HG03039 (cell line): ENCODE results near the gene MED9.

Source experiments
- ATAC-seq: cut with Tn5 transposase; IDR thresholded peaks from one replicate; pipeline ENCODE4 v1.9.1; 2021; ENCODE audit warnings: mild to moderate bottlenecking, moderate library complexity; ENCODE audit not compliant: unreplicated experiment

Gene MED9

DNA sequence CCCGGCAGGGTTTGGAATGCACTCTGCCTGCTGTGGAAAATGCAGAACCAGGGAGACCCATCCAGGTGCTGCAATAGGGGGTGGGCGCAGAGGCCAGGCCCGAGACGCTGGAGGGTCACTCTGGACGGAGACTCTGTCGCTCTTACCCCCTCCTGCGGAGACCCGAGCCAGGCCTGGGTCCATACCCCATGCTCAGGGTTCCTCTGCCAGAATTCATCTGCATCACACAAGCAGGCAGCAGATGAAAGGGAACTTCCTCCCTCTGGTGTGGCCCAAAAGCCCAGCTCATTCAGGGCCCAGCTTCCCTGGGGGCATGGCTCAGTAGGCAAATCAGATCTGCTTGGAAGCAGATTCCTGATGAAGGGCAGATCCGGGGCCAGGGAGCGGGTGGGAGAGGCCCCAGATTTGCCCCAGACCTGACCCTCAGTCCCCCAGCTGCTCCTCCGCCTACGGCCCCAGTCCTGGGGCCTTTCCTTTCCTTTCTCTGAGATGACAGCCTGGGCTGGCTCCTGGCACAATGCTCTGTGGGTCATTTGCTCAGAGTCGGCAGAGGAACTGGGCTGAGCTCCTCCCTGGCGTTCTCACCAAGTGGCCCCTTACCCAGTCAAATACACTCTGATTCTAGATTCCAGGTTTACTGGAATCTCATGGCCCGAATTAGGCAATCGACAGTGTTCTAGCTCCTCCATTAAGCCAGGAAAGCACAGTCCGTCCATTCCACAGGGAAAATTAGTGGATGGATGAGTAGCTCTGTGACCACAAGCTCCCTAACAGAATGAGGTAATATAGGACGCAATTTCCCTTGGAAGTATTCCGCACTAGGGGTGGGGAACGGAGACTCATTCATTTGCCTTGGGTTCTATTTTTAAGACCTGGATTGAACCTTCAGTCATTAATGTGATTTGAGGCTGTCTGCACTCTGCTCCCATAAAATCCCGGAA lies 38.5 kb downstream of the MED9 start:
- ATAC-seq, result no peak

DNA sequence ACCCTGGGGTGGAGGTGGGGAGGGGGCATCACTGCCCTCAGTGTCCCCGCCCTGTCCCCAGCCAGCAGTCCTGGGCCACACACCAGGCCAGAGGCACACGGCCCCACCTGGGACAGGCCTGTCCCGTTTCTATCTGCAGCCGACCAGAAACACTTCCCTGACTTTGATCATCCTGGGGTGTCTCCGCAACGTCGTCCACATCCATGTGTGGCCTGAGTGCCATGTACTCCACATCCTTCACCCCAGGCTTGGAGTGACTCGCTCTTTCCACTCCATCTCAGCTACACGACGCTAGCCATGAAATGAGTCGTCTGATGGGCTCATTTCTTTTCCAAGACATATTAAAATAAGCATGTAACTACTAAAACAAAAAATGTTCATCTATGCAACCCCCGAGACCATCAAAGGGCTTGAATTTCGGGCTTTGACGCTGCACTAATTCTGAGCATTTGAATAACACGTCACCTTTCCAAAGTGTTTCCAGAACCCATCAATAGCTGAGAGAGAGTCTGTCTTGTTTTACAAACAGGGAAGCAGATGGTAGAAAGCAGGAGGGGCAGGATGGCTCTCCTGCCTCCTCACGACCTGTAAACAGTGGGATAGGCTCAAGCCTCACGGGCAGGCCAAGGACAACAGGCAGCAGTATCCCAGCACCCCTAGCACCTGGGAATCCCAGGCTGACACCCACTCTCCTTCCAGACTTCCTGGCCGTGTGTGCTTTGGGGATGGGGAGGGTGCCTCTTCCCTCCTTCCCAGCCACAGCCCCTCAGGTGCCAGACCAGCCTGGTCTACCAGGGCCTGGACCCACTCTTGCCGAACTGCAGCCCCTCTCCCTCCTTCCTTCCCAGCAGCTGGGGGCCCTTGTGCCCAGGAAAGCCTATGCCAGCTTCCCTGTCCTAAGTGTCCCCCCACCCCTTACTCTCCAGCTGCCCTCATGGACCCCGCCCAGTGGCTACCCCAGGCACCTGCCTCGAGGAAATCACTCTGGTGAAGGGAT lies 39.4 kb downstream of the MED9 start:
- ATAC-seq, result no peak

DNA sequence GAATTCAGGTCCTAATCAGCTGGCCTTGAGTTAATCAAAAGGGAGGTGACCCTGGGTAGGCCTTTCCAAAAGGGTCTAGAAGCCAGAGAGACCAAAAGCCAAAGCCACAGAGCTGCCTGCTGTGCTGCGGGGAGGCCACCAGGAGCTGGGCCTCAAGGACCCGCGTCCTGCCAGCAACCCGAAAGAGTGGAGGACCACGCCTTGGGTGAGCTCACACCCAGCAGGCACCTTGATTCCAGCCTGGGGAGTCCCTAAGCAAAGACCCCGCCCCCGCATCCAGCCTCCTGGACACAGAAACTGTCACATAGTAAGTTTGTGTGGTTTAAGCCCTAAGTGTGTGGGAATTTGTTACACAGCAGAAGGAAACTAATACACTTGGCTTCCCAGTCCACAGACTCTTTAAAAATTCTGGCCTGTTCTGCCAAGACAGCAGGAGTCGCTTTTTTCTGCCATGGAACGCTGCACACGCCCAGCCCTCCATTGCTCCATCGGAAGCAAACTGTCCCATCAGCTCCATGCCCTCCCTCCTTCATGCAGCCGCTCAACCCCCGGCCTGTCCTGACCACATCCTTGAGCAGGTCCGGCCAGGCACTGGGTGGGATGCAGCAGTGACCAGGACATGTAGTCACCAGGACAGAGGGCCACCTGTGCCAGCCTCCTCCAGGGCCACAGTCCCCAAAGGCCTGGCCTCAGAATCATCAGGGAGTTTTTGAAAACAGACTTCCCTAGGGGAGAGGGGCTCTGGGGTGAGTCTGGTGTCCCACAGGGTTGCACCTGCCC lies 40.3 kb downstream of the MED9 start:
- ATAC-seq, result no peak

DNA sequence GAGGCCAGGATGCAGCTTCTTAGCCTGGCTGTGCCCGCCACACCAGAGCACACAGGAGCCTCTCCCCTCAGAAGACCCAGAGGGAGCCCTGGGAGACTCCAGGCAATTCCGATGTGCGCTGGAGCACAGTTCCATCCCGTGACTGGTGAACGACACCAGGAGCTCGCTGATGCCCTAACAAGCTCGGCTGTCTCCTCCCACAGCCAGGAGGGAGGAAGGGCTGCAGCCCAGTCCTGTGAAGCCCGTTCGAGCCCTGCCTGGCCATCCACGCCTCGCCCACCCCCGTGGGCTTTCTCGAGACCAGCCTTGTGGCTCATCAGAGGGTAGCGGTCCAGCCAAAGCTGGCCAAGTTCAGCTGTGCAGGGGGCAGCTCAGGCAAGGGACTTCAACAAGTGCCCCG lies 41.2 kb downstream of the MED9 start:
- no peak for ATAC-seq

DNA sequence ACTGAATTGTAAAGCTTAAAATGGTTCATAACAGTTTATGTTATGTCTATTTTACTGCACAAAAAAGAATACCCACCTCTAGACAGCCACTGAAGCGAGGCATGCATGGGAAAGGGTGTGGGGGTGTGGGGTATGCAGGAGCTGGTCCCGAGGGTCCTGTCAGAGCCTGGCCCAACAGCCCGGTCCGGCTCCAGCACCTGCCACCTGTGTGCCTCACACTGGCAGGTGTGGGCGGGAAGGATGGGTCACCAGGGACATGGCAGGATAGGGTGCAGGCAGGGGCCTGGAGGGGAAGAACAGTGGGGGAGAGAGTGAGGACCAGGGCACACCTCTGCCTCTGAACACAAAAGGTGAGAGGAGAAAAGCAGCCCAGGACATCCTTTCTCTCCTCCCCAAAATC lies 42.2 kb downstream of the MED9 start:
- ATAC-seq, result no peak

DNA sequence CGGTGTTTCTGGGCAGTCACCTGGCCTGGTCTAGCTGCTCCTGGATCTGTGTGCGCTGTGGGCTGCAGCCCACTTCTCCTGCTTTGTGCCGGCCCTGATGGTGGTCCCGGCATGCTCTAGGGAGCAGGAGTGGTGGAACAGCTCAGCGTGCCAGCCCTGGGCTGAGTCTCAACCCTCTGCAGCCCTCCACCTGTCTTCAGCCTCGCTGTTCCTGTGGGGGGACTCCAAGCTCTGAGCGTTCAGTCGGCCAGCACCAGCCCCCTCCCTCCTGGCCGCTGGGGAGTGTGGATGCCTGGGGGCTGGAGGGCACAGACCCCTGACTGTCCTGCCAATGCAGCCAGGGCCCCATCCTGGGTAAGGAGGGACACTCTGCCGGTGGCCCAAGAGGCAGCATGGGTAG lies 43.1 kb downstream of the MED9 start:
- no peak for ATAC-seq

DNA sequence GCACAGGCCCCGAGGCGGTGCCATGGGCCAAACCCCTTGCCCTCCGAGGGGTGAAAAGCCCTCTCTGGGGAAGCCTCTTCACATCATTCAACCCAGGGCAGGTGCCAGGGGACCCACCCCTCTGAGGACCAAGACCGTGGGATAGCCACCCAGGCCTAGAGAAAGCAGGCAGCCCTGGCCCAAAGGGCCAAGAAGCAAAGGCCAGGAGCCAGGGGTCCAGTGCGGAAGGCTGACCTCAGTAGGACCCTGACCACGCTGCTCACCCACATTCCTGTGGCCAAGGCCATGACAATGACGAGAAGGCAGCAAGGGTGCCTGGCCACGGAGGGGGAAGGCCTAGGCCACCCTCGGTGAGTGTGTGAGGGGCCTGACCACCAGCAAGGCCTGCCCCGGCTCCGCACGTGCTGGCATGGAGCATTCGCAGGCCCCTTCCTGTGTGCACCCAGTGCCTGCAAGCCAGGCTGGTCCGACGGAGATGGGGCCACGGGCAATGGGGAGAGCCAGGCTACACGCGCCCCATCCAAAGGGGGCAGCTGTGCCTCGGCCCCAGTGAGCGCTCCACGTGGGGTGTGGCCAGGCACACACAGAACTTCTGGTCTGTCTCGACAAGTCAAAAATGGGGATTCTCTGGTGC lies 43.9 kb downstream of the MED9 start:
- no peak for ATAC-seq

DNA sequence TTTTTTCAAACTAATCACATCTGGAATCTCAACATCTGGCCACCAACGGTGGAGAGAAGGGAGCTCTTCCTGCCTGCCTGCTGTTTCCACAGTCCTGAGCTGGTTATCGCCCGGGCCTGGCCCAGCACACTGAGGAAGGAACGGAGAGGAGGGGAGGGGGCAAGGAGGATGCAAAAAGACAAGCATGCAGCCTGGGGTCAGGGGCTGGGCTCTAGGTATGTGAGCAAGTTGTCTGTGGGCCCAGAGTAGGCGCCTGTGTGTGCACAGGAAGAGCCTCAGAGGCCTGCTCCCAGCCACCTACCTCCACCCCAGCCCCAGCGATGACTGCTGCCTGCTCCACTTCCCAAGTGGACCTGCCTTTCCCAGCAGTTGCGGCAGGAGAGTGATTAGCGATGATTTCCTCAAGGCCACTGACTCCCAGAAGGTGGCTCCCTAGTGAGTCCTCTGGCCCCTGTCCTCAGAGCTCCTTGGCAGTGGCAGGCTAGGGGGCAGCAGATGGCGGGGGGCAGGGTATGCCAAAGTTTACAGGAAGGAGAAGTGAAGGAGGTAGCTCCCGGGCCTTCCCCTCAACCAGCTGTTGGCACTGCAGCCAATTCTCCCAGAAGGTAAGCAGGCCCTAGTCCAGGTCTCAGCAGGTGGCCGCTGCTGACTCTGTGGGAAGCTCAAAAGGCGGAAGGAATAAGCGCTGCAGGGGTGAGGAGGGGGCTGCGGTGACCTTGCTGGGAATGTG lies 46.4 kb downstream of the MED9 start:
- no peak for ATAC-seq

DNA sequence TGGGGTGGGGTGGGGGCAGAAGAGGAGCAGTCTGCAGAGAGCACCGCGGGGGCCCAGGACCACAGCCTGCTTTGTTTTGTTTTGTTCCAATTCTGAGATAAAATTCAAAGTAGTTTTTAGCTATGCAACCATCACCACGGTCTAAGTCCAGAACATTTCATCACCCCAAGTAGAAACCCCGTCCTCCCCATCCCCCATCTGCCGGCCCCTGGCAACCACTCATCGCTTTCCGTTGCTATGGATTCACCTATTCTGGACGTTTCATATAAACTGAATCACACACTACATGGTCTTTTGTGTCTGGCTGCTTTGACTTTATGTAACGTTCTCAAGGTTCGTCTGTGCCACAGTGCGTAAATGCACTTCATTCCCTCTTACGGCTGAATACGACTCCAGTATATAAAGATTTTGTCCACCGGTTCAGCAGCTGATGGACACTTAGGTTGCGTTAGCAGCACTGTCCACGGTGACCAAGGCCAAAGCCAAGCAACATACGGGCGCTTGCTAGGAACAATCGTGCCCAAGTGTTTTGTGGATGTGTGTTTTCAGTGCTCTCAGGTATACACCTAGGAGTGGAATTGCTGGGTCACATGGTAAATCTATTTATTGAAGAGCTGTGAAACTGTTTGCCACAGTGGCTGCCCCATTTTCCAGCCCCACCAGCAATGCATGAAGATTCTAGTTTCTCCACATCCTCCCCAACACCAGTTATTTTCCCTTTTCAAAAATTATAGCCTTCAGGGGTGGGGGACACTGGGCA lies 47.1 kb downstream of the MED9 start:
- ATAC-seq, result no peak

DNA sequence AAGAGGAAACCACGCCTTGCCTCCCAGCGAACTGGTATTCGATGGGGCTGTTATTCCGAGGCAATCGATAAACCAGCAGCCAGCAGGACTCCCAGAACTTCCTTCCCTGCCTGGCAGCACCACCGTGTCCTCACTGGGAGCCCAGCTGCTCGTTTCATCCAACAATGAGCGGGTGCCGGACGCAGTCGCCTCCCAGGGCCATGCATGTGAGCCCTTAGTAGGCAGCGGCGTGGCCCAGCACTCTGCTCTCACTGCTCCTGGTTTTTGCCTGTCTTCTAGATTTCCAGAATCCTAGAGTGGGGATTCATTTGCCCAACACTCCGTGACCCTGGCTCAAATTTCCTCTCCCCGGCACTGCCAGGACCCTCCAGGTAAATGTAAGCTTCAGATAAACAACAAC lies 48.5 kb downstream of the MED9 start:
- no peak for ATAC-seq

DNA sequence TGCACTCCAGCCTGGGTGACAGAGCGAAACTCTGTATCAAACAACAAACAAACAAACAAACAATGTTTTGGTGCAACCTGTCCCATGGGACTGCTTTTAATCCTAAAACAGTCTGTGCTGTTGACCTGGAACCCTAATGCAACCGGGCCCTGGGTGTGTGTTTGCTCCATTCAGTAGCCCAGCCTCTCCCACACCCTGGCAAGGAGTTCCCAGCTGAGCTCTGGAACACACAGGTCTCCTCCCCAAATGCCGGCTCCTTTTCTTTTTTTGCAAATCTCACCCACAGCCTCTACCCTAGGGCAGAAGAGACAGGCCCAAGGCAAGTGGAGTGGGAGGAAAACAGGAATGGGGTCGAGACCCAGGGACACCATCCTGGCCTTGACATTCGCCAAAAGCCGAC lies 49.2 kb downstream of the MED9 start:
- ATAC-seq, result no peak

DNA sequence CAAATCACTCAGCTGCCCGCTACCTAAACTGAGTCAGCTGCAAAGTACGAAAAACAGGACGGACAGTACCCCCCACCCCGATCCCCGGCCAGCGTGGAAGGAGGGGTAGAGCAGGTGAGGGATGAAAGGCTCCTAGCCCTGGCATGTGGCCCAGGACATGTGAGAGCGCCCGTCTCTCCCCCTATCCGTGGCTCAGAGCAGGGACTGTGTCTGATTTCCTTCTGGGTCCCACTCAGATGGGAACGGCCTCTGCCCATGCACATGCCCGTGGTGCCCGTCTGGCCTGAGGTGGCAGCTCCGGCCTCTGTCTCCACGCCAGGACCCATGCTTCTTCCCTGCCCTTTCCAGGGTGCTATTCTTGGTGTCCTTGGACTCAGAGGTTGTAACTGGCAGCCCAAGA lies 49.6 kb downstream of the MED9 start:
- ATAC-seq, result no peak

DNA sequence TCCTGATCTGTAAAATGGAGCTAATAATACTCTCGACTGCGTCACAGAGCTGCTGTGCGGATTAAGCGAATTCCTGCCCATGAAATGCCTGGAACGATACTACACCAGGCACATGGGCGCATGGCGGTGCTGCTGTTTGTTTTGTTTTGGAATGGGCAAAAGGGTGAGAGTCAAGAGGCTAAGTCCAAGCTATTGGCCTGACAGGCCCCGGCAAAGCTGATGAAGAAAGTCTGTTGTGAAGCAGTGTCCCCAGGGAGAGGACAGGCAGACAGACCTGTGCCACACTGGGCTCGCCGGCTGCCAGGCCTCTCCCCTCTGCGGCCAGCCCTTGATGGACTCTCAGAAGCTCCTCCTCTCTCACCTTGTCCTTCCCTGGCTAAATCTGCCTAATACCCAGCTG lies 50.7 kb downstream of the MED9 start:
- no peak for ATAC-seq

DNA sequence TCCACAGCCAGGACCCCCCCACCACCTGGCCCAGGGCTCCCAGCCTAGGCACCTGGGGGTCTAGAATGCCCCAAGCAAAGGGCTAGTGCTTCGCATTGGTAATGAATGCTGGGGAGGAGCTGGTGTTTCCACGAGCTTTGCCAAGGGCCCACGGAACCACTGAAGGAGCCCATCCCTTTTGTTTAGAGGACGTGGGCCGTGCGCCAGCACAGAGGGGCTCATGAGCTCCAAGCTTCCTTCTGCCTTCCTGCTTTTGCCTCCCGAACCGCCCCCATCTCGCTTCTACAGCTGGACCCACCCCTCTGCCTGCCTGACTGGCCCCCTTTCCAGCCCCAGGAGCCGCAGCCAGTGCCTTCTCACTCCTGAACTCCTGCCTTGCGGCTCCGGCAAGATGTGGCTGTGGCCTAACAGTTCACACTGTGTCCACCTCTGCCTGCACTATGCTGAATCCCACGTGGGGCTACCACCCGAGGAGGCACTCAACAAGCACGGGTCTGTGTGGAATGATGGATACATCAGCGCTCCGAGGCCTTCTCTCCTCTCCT lies 51.2 kb downstream of the MED9 start:
- no peak for ATAC-seq

DNA sequence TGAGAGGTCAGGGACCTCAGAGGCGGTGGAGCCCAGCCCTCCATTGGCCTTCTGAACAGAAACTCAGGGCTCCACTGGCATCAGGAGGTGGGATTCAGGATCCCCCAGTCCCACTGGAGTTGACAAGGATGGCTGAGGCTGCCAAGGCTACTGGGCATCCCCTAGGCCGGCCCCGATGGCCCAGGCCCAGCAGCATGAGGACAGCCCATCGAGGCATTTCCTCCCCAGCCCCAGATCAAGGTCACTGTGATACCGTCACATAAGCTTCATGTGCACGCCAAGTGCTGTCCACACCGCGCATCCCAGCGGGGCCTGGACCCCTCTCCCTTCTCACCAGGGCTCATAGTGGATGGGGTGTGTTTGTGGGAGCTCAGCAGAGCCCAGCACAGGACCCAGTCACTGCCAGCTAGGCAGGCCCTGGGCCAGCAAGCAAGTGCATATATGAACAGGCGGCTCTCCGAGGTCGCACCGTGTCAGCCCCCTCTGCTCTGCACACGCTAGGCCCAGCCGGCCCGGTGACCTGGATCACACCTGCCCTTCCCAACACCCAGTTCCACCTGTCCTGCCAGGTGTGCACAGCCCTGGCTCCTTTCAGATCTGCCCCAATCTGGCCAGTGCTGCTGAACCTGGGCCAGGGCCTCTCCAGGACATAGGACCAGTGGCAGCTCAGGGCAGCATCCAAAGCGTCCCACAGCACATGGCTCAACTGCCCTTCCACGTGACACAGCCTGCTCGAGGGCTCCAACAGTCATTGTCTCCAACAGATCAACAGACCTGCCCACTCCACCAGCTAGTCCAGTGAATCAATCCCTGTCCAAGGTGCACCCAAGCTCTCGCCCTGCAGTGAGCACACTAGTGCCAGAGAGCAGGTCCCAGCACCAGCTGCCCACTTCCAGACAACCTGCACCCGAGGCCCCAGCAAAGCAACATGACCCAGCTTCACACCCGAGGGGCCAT lies 52.2 kb downstream of the MED9 start:
- ATAC-seq, result no peak

DNA sequence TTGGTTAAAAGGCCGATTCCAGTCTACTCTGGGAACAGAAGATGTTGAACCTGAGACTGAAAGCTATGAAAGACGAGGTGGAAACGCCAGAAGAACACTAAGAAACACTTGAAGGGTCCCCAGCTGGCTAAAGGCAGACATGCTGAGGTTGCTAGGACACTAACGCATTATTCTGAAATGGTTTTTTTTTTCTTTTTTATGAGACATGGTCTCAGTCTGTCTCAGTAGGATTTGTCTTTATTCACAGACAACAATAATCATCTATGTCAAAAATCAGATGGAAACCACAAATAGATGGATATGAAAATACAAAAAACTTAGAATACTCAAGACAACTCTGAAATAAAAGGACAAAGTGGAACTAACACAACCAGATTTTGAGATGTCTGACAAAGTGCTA lies 54.4 kb downstream of the MED9 start:
- ATAC-seq, result no peak

DNA sequence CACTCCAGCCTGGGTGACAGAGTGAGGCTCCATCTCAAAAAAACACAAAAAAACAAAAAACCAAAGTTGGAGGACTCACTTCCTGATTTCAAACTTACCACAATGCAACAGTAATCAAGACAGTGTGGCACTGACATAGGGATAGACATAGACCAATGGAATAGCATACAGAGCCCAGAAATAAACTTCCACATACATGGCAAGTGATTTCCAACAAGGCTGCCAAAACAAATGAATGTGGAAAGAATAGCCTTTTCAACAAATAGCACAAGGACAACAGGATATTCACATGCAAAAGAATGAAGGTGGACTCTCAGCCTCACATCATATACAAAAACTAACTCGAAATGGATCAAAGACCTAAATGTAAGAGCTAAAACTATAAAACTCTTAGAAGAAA lies 56.2 kb downstream of the MED9 start:
- ATAC-seq, result no peak
